ENCODE measurements around the gene PLPP2.
"Not testable (repeated sequence)": the region's sequence is repeated elsewhere in the genome, so short reads cannot be mapped to it uniquely, and the experiment has no call there.

Gene PLPP2

GRCh38 chr19:277581-278165, 13.5 kb downstream of the PLPP2 start:
- Histone ChIP-seq H3K9me3 (ENCODE audit: control insufficient read depth in 1 of 2, low read length in 2 of 2) (no peaks in the 10 kb centered on the region), H3K27me3 (ENCODE audit: low read depth, low read length) (no peaks in the 10 kb centered on the region), H3K27ac (ENCODE audit: low read length) (no peak overlapping the region), H3K36me3 (ENCODE audit: control insufficient read depth in 1 of 2, insufficient read depth in 2 of 2, low read length in 2 of 2) (no peaks in the 10 kb centered on the region), H3K4me1 (ENCODE audit: control insufficient read depth in 1 of 2, insufficient read depth in 2 of 2, low read length in 2 of 2) (no peaks in the 10 kb centered on the region), H3K4me3 (ENCODE audit: low read depth in 1 of 2, low read length in 2 of 2) (no peak overlapping the region)

- Histone ChIP-seq H3K36me3 (ENCODE audit: control insufficient read depth in 1 of 2, insufficient read depth in 2 of 2, low read length in 2 of 2) (no peaks in the 10 kb centered on the region), H3K27ac (ENCODE audit: low read length) (no peak overlapping the region), H3K4me3 (ENCODE audit: low read depth in 1 of 2, low read length in 2 of 2) (no peak overlapping the region), H3K9me3 (ENCODE audit: control insufficient read depth in 1 of 2, low read length in 2 of 2) (no peaks in the 10 kb centered on the region), H3K4me1 (ENCODE audit: control insufficient read depth in 1 of 2, insufficient read depth in 2 of 2, low read length in 2 of 2) (no peaks in the 10 kb centered on the region), H3K27me3 (ENCODE audit: low read depth, low read length) (no peaks in the 10 kb centered on the region)
Measured at GRCh38 chr19:277131-277530, 14.1 kb downstream of the PLPP2 start.

- Histone ChIP-seq H3K27me3 (ENCODE audit: low read depth, low read length) (no peaks in the 10 kb centered on the region), H3K27ac (ENCODE audit: low read length) (no peak overlapping the region), H3K4me3 (ENCODE audit: low read depth in 1 of 2, low read length in 2 of 2) (no peak overlapping the region), H3K36me3 (ENCODE audit: control insufficient read depth in 1 of 2, insufficient read depth in 2 of 2, low read length in 2 of 2) (no peaks in the 10 kb centered on the region), H3K9me3 (ENCODE audit: control insufficient read depth in 1 of 2, low read length in 2 of 2) (no peaks in the 10 kb centered on the region), H3K4me1 (ENCODE audit: control insufficient read depth in 1 of 2, insufficient read depth in 2 of 2, low read length in 2 of 2) (no peaks in the 10 kb centered on the region)
Measured at GRCh38 chr19:275958-276646, 15.1 kb downstream of the PLPP2 start.

GRCh38 chr19:275000-275399, 16.2 kb downstream of the PLPP2 start:
- H3K9me3 ChIP-seq (ENCODE audit: control insufficient read depth in 1 of 2, low read length in 2 of 2) = no peaks in the 10 kb centered on the region
- no peak overlapping the region for H3K27ac ChIP-seq (ENCODE audit: low read length)
- no peaks in the 10 kb centered on the region for H3K27me3 ChIP-seq (ENCODE audit: low read depth, low read length)
- H3K36me3 ChIP-seq (ENCODE audit: control insufficient read depth in 1 of 2, insufficient read depth in 2 of 2, low read length in 2 of 2) = no peaks in the 10 kb centered on the region
- H3K4me3 ChIP-seq (ENCODE audit: low read depth in 1 of 2, low read length in 2 of 2) = no peak overlapping the region
- H3K4me1 ChIP-seq (ENCODE audit: control insufficient read depth in 1 of 2, insufficient read depth in 2 of 2, low read length in 2 of 2) = no peaks in the 10 kb centered on the region

GRCh38 chr19:273393-273792, 17.8 kb downstream of the PLPP2 start:
- no peak overlapping the region for H3K27ac ChIP-seq (ENCODE audit: low read length)
- no peaks in the 10 kb centered on the region for H3K27me3 ChIP-seq (ENCODE audit: low read depth, low read length)

GRCh38 chr19:271856-272255, 19.3 kb downstream of the PLPP2 start:
- H3K27me3 ChIP-seq (ENCODE audit: low read depth, low read length) = peaks cover 2% of the 10 kb centered on the region
- no peak overlapping the region for H3K4me3 ChIP-seq (ENCODE audit: low read depth in 1 of 2, low read length in 2 of 2)
- H3K27ac ChIP-seq (ENCODE audit: low read length) = no peak overlapping the region
- no peaks in the 10 kb centered on the region for H3K36me3 ChIP-seq (ENCODE audit: control insufficient read depth in 1 of 2, insufficient read depth in 2 of 2, low read length in 2 of 2)
- peaks cover 0 to 5% of the 10 kb centered on the region in 2 donors for H3K4me1 ChIP-seq (ENCODE audit: control insufficient read depth in 1 of 2, insufficient read depth in 2 of 2, low read length in 2 of 2)
- H3K9me3 ChIP-seq (ENCODE audit: control insufficient read depth in 1 of 2, low read length in 2 of 2) = no peaks in the 10 kb centered on the region

More at GRCh38 chr19:273393-273792, 17.8 kb downstream of the PLPP2 start:
- H3K4me3 ChIP-seq (ENCODE audit: low read depth in 1 of 2, low read length in 2 of 2) = no peak overlapping the region
- H3K36me3 ChIP-seq (ENCODE audit: control insufficient read depth in 1 of 2, insufficient read depth in 2 of 2, low read length in 2 of 2) = no peaks in the 10 kb centered on the region
- H3K4me1 ChIP-seq (ENCODE audit: control insufficient read depth in 1 of 2, insufficient read depth in 2 of 2, low read length in 2 of 2) = no peaks in the 10 kb centered on the region
- no peaks in the 10 kb centered on the region for H3K9me3 ChIP-seq (ENCODE audit: control insufficient read depth in 1 of 2, low read length in 2 of 2)

DNA sequence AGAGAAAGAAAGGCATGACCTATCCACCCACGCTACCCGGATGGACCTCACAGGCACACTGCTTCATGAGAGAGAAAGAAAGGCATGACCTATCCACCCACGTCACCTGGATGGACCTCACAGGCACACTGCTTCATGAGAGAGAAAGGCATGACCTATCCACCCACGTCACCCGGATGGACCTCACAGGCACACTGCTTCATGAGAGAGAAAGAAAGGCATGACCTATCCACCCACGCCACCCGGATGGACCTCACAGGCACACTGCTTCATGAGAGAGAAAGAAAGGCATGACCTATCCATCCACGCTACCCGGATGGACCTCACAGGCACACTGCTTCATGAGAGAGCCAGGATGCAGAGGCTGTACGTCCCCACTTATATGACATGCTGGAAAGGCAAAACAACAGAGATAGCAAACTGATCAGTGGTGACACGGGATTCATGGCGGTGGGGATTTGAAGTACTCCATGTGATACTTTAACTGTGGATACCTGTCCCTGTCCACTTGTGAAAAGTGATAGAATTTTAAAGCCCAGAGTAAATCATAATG, 20.4 kb downstream of the PLPP2 start:
- not testable (repeated sequence) for H3K36me3 ChIP-seq (ENCODE audit: control insufficient read depth in 1 of 2, insufficient read depth in 2 of 2, low read length in 2 of 2); H3K27me3 ChIP-seq (ENCODE audit: low read depth, low read length); H3K27ac ChIP-seq (ENCODE audit: low read length); H3K4me3 ChIP-seq (ENCODE audit: low read depth in 1 of 2, low read length in 2 of 2); H3K4me1 ChIP-seq (ENCODE audit: control insufficient read depth in 1 of 2, insufficient read depth in 2 of 2, low read length in 2 of 2); H3K9me3 ChIP-seq (ENCODE audit: control insufficient read depth in 1 of 2, low read length in 2 of 2)

- H3K4me3 ChIP-seq (ENCODE audit: low read depth in 1 of 2, low read length in 2 of 2) = no peak overlapping the region
- no peaks in the 10 kb centered on the region for H3K9me3 ChIP-seq (ENCODE audit: control insufficient read depth in 1 of 2, low read length in 2 of 2)
- H3K36me3 ChIP-seq (ENCODE audit: control insufficient read depth in 1 of 2, insufficient read depth in 2 of 2, low read length in 2 of 2) = no peaks in the 10 kb centered on the region
- peaks cover 10% of the 10 kb centered on the region for H3K27me3 ChIP-seq (ENCODE audit: low read depth, low read length)
- H3K4me1 ChIP-seq (ENCODE audit: control insufficient read depth in 1 of 2, insufficient read depth in 2 of 2, low read length in 2 of 2) = peaks cover 0 to 10% of the 10 kb centered on the region in 2 donors
- no peak overlapping the region for H3K27ac ChIP-seq (ENCODE audit: low read length)
Measured at GRCh38 chr19:269241-269640, 22.0 kb downstream of the PLPP2 start.

GRCh38 chr19:262125-262524, 29.1 kb downstream of the PLPP2 start:
- Histone ChIP-seq H3K4me1 (ENCODE audit: control insufficient read depth in 1 of 2, insufficient read depth in 2 of 2, low read length in 2 of 2) (peaks cover 0 to 7% of the 10 kb centered on the region in 2 donors), H3K27ac (ENCODE audit: low read length) (no peak overlapping the region), H3K27me3 (ENCODE audit: low read depth, low read length) (peaks cover 10% of the 10 kb centered on the region), H3K9me3 (ENCODE audit: control insufficient read depth in 1 of 2, low read length in 2 of 2) (no peaks in the 10 kb centered on the region), H3K36me3 (ENCODE audit: control insufficient read depth in 1 of 2, insufficient read depth in 2 of 2, low read length in 2 of 2) (no peaks in the 10 kb centered on the region), H3K4me3 (ENCODE audit: low read depth in 1 of 2, low read length in 2 of 2) (no peak overlapping the region)

- H3K9me3 ChIP-seq (ENCODE audit: control insufficient read depth in 1 of 2, low read length in 2 of 2); H3K36me3 ChIP-seq (ENCODE audit: control insufficient read depth in 1 of 2, insufficient read depth in 2 of 2, low read length in 2 of 2); H3K27ac ChIP-seq (ENCODE audit: low read length); H3K4me3 ChIP-seq (ENCODE audit: low read depth in 1 of 2, low read length in 2 of 2); H3K4me1 ChIP-seq (ENCODE audit: control insufficient read depth in 1 of 2, insufficient read depth in 2 of 2, low read length in 2 of 2); H3K27me3 ChIP-seq (ENCODE audit: low read depth, low read length): not testable (repeated sequence)
Measured at GRCh38 chr19:256804-257203, 34.4 kb downstream of the PLPP2 start.

DNA sequence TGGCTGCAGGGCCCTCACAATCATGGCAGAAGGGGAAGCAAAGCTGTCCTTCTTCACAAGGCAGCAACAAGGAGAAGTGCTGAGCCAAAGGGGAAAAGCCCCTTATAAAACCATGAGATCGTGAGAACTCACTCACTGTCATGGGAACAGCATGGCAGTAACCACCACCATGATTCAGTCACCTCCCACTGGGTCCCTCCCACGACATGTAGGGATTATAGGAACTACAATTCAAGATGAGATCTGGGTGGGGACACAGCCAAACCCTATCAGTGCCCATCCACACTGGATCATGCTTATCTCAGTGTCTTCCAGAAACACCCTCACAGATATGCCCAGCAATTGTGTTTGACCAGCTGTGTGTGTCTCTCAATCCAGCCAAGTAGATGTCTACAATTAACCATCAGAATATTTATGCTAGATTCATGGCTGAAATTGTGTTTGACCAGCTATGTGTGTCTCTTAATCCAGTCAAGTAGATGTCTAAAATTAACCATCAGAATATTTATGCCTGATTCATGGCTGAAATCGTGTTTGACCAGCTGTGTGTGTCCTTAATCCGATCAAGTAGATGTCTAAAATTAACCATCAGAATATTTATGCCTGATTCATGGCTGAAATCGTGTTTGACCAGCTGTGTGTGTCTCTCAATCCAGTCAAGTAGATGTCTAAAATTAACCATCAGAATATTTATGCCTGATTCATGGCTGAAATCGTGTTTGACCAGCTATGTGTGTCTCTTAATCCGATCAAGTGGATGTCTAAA, 38.6 kb downstream of the PLPP2 start:
- not testable (repeated sequence) for H3K36me3 ChIP-seq (ENCODE audit: control insufficient read depth in 1 of 2, insufficient read depth in 2 of 2, low read length in 2 of 2); H3K27ac ChIP-seq (ENCODE audit: low read length); H3K9me3 ChIP-seq (ENCODE audit: control insufficient read depth in 1 of 2, low read length in 2 of 2)

More for the DNA sequence above, 38.6 kb downstream of the PLPP2 start:
- not testable (repeated sequence) for H3K4me3 ChIP-seq (ENCODE audit: low read depth in 1 of 2, low read length in 2 of 2); H3K27me3 ChIP-seq (ENCODE audit: low read depth, low read length); H3K4me1 ChIP-seq (ENCODE audit: control insufficient read depth in 1 of 2, insufficient read depth in 2 of 2, low read length in 2 of 2)

Data from muscle layer of duodenum (tissue), 2 donors.